Measurements from ENCODE around the gene TMA7.

- TF ChIP-seq POLR2AphosphoS5 (IDR thresholded peaks at IDR 0.05; ENCODE audit: low read depth, low read length) = peak; percentile 15
- TF ChIP-seq, protein P1, sequence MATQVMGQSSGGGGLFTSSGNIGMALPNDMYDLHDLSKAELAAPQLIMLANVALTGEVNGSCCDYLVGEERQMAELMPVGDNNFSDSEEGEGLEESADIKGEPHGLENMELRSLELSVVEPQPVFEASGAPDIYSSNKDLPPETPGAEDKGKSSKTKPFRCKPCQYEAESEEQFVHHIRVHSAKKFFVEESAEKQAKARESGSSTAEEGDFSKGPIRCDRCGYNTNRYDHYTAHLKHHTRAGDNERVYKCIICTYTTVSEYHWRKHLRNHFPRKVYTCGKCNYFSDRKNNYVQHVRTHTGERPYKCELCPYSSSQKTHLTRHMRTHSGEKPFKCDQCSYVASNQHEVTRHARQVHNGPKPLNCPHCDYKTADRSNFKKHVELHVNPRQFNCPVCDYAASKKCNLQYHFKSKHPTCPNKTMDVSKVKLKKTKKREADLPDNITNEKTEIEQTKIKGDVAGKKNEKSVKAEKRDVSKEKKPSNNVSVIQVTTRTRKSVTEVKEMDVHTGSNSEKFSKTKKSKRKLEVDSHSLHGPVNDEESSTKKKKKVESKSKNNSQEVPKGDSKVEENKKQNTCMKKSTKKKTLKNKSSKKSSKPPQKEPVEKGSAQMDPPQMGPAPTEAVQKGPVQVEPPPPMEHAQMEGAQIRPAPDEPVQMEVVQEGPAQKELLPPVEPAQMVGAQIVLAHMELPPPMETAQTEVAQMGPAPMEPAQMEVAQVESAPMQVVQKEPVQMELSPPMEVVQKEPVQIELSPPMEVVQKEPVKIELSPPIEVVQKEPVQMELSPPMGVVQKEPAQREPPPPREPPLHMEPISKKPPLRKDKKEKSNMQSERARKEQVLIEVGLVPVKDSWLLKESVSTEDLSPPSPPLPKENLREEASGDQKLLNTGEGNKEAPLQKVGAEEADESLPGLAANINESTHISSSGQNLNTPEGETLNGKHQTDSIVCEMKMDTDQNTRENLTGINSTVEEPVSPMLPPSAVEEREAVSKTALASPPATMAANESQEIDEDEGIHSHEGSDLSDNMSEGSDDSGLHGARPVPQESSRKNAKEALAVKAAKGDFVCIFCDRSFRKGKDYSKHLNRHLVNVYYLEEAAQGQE (IDR thresholded peaks at IDR 0.05; ENCODE audit: insufficient read depth in 1 of 2, low read depth in 2 of 2, low read length in 2 of 2) = no peak
- TF ChIP-seq TAF1 (IDR thresholded peaks at IDR 0.05; ENCODE audit: borderline replicate concordance, insufficient read depth, low read length) = no peak
- no peak for TF ChIP-seq SIN3A (IDR thresholded peaks at IDR 0.05; ENCODE audit: borderline replicate concordance, insufficient read depth, low read length)
- TF ChIP-seq FOXP2 (optimal IDR thresholded peaks at IDR 0.05; ENCODE audit: borderline replicate concordance, extremely low read depth, extremely low read length, insufficient read depth) = no peak
Observed at GRCh38 chr3:48466386-48467109, 26.5 kb downstream of the TMA7 start.

All from PFSK-1 (cell line).